ENCODE measurements around the gene ASPRV1.

ASPRV1 gene

DNA sequence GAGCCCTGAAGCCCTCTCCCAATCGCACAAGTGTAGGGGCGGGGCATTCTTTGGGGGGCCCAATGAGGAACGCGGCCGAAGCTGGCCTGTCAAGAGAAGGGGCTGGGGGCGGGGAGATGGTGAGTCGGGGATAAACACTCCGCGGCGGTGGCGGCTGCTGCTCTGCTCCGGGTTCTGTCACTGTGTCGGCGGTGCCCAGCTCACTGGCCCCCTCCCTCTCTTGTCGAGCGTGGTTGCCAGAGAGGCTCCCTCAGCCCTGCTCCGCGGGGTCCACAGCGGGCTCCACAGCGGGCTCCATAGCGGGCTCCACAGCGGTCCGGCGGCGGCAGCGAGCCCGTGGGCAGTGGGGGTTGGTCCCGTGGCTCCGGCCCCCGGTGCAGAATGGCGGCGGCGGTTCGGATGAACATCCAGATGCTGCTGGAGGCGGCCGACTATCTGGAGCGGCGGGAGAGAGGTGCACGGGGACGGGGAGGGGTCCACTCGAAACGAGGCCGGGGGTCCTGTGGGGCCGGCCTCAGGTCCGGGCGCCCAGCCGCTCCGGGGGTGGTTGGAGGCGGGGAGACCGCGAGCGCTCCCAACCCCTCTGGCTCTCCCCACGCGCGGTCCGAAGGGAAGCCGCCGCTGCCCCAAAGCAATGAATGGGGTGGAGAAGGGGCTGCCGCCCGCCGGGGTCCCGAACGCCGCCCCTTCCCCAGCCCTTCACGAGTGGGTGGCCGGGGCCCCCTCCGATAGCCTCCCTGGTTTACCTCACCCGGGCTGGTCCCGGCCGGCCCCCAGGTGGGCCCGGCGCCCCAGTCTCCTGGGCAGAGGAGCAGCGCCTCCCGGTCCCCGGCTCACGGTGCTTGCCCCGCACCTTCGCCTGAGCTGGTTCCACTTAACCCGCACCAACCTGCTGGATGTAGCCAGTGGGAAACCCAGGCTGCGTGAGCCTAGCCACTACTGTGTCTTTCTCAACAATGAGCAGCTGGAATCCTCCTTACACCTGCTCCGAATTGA is 46.2 kb downstream of the ASPRV1 start, which contains the start of gene MXD1:
Gene MXD1, plus strand, starts transcription at position 160 of the 996 bp plus-strand sequence. Its CDS starts 222 bp downstream, at position 382.
- H4K5ac ChIP-seq (ENCODE audit: low read length): no peak within 1 kb of the TSS
- peak within 1 kb of the TSS; percentile 91 for H3K9ac ChIP-seq (ENCODE audit: low read length)
- H3K23ac ChIP-seq (ENCODE audit: low read length): no peak within 1 kb of the TSS
- peak within 1 kb of the TSS; percentile 79 for H3K4me2 ChIP-seq (ENCODE audit: low read length)
- H2BK5ac ChIP-seq (ENCODE audit: low read length): no peak within 1 kb of the TSS
- no peak within 1 kb of the TSS for H2AK5ac ChIP-seq (ENCODE audit: low read length)
- H2BK120ac ChIP-seq (ENCODE audit: low read depth, low read length): no peak within 1 kb of the TSS
- peak within 1 kb of the TSS; percentile 94 for H3K27ac ChIP-seq (ENCODE audit: low read depth, low read length)
- no peak for DNase-seq
- no peak within 1 kb of the TSS for H4K8ac ChIP-seq (ENCODE audit: low read depth, low read length)
- peak within 1 kb of the TSS; percentile 60 for H3K18ac ChIP-seq (ENCODE audit: low read length)
- WGBS (ENCODE audit: extremely low coverage, insufficient coverage, low lambda C conversion rate): no CpG with 5 or more reads among the region's 81 CpGs
- H3K36me3 ChIP-seq (ENCODE audit: control insufficient read depth, insufficient read depth, low read length): no peaks in the 10 kb centered on the region
- peak within 1 kb of the TSS; percentile 67 for H3K4me3 ChIP-seq (ENCODE audit: low read length)
- peak within 1 kb of the TSS; percentile 96 for H3K56ac ChIP-seq (ENCODE audit: low read length)
- peak within 1 kb of the TSS; percentile 90 for H3K4ac ChIP-seq (ENCODE audit: low read depth, low read length)
- H3K79me2 ChIP-seq (ENCODE audit: control insufficient read depth, insufficient read depth, low read length): no peaks in the 10 kb centered on the region
- no peak within 1 kb of the TSS for H2BK15ac ChIP-seq (replicated peaks; ENCODE audit: low read depth)
- H3K4me1 ChIP-seq (ENCODE audit: control insufficient read depth, low read depth, low read length): no peaks in the 10 kb centered on the region
- H3K27me3 ChIP-seq (ENCODE audit: insufficient read depth, low read length, poor library complexity): no peaks in the 10 kb centered on the region
- H3K79me1 ChIP-seq (ENCODE audit: low read length): no peaks in the 10 kb centered on the region

DNA sequence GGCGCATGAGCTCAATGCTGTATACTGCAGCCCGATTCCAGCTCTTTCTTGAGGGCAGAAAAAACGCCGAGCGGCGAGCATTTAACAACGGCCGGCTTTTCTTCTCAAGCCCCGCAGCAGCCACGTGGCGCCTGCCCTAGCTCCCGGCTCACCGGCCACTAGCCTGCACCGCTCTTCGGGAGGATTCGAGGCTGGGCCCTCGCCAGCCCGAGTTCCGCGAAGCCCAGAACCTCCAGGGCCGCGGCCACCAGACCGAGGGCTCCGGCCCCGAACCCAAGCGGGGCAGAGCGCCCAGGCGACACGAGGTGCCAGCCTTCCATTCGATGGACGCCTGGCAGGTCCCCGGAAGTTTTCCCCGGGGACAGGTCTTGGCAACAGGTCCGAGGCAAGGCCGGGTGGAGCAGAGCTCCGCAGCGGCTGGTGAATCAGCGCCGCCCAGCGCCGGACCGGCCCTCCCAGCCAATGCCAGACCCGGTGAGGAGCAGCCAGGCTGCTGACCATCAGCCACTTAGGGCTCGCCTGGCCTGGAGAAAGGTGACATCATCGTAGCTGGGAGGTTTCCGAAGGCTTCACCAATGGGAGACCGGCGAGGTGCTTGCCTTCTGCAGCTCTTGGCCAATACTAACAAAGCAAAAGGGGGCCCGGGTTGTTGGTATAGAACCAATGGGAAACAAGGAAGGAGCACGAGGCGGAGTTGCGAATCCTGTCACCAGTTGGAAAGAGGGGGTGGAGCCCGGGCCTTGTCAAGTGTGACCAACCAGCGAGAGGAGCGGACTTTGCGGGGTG is 47.1 kb downstream of the ASPRV1 start:
- Histone ChIP-seq H3K4me1 (ENCODE audit: control insufficient read depth, low read depth, low read length) (no peaks in the 10 kb centered on the region), H3K27me3 (ENCODE audit: insufficient read depth, low read length, poor library complexity) (no peaks in the 10 kb centered on the region), H2AK5ac (ENCODE audit: low read length) (no peak overlapping the region), H3K4me3 (ENCODE audit: low read length) (peak overlapping the region; percentile 67), H2BK15ac (replicated peaks; ENCODE audit: low read depth) (no peak overlapping the region), H3K56ac (ENCODE audit: low read length) (peak overlapping the region; percentile 96), H3K4ac (ENCODE audit: low read depth, low read length) (peak overlapping the region; percentile 90), H2BK5ac (ENCODE audit: low read length) (no peak overlapping the region), H3K23ac (ENCODE audit: low read length) (no peak overlapping the region), H3K36me3 (ENCODE audit: control insufficient read depth, insufficient read depth, low read length) (no peaks in the 10 kb centered on the region), H3K79me1 (ENCODE audit: low read length) (no peaks in the 10 kb centered on the region), H3K4me2 (ENCODE audit: low read length) (peak overlapping the region; percentile 79), H3K27ac (ENCODE audit: low read depth, low read length) (peak overlapping the region; percentile 94), H4K5ac (ENCODE audit: low read length) (no peak overlapping the region), H3K79me2 (ENCODE audit: control insufficient read depth, insufficient read depth, low read length) (no peaks in the 10 kb centered on the region), H4K8ac (ENCODE audit: low read depth, low read length) (no peak overlapping the region), H2BK120ac (ENCODE audit: low read depth, low read length) (no peak overlapping the region), H3K9ac (ENCODE audit: low read length) (peak overlapping the region; percentile 91), H3K18ac (ENCODE audit: low read length) (peak overlapping the region; percentile 60)
- no CpG with 5 or more reads among the region's 56 CpGs for WGBS (ENCODE audit: extremely low coverage, insufficient coverage, low lambda C conversion rate)
- peak; percentile 100 for DNase-seq

DNA sequence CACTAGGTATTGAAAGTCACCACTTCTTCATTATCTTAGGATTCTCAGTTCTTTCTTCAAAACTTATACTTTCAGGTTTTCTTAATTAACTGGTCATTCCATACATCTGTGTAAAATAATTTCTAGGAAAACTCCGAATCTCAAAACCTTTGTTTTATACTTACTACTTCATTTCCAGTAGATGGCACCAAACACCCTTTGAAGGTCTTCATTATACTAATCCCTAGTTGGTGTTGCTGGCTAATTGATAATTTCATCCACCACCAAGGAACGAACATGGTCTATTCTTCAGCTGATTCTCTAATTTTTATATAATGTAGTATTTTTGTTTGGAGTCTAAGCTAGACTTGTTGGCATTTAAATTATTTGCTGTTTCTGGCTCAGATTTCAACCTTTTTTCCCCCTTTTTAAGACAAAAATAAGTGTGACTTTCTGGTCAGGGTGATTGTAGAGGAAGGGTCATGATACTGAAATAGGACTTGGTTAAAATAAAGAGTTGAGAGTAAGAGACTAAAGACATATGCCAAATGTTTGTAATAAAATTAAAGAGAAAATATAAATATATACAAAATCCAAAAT is 49.4 kb downstream of the ASPRV1 start:
- Histone ChIP-seq H3K27ac (ENCODE audit: low read depth, low read length) (no peak overlapping the region), H3K23ac (ENCODE audit: low read length) (no peak overlapping the region), H3K56ac (ENCODE audit: low read length) (no peak overlapping the region), H2BK120ac (ENCODE audit: low read depth, low read length) (no peak overlapping the region), H4K8ac (ENCODE audit: low read depth, low read length) (no peak overlapping the region), H3K79me1 (ENCODE audit: low read length) (no peaks in the 10 kb centered on the region), H2AK5ac (ENCODE audit: low read length) (no peak overlapping the region), H2BK5ac (ENCODE audit: low read length) (no peak overlapping the region), H3K36me3 (ENCODE audit: control insufficient read depth, insufficient read depth, low read length) (peaks cover 4% of the 10 kb centered on the region), H2BK15ac (replicated peaks; ENCODE audit: low read depth) (no peak overlapping the region), H3K79me2 (ENCODE audit: control insufficient read depth, insufficient read depth, low read length) (no peaks in the 10 kb centered on the region), H3K27me3 (ENCODE audit: insufficient read depth, low read length, poor library complexity) (no peaks in the 10 kb centered on the region), H4K5ac (ENCODE audit: low read length) (no peak overlapping the region), H3K9ac (ENCODE audit: low read length) (no peak overlapping the region), H3K4me1 (ENCODE audit: control insufficient read depth, low read depth, low read length) (no peaks in the 10 kb centered on the region), H3K4me3 (ENCODE audit: low read length) (no peak overlapping the region), H3K4me2 (ENCODE audit: low read length) (no peak overlapping the region), H3K18ac (ENCODE audit: low read length) (no peak overlapping the region), H3K4ac (ENCODE audit: low read depth, low read length) (no peak overlapping the region)
- WGBS (ENCODE audit: extremely low coverage, insufficient coverage, low lambda C conversion rate): no CpG with 5 or more reads among the region's 2 CpGs
- peak; percentile 71 for DNase-seq
